Neutrophil (primary cell): ENCODE data around the gene TFCP2L1.

Source experiments
- H3K27ac ChIP-seq: fragments of 200-600 bp; sonication (generic); 2 replicates; pipeline ENCODE4 v1.5.1; 2016; ENCODE audit warnings: mild to moderate bottlenecking, moderate library complexity
- H3K27me3 ChIP-seq: fragments of 200-600 bp; sonication (generic); 2 replicates; pipeline ENCODE4 v1.6.0; 2016; ENCODE audit warnings: mild to moderate bottlenecking
- H3K36me3 ChIP-seq: fragments of 200-600 bp; sonication (generic); 2 replicates; pipeline ENCODE4 v1.5.1; 2017
- H3K4me1 ChIP-seq, 2 experiments: fragments of 200-600 bp in 1 of 2; sonication (generic) in 1 of 2; 1 replicate in 1 of 2; 2 replicates in 1 of 2; pipeline versions ENCODE4 v1.5.1 to v1.6.1; 2013 to 2016; ENCODE audit warnings: low read depth in 1 of 2, low read length in 1 of 2, mild to moderate bottlenecking in 1 of 2, moderate library complexity in 1 of 2; ENCODE audit not compliant: control insufficient read depth in 1 of 2, insufficient read depth in 1 of 2
- H3K4me3 ChIP-seq, 2 experiments: fragments of 200-600 bp in 1 of 2; sonication (generic) in 1 of 2; 1 replicate in 1 of 2; 2 replicates in 1 of 2; pipeline ENCODE4 v1.5.1; 2013 to 2016; ENCODE audit warnings: low read depth in 1 of 2, low read length in 1 of 2, mild to moderate bottlenecking in 1 of 2, moderate library complexity in 1 of 2
- H3K9me3 ChIP-seq: fragments of 200-600 bp; sonication (generic); 2 replicates; pipeline ENCODE4 v1.5.1; 2016
- CTCF ChIP-seq: fragments of 200-600 bp; sonication (generic); IDR thresholded peaks from 2 replicates; pipeline ENCODE4 v1.5.1; 2016; ENCODE audit warnings: antibody characterized with exemption

The TFCP2L1 gene

GRCh38 chr2:121246704-121247255, 38.2 kb downstream of the TFCP2L1 start:
- no peaks in the 10 kb centered on the region for H3K27me3 ChIP-seq
- no peaks in the 10 kb centered on the region for H3K4me1 ChIP-seq
- H3K27ac ChIP-seq, result no peak overlapping the region
- no peak for TF ChIP-seq CTCF
- H3K4me3 ChIP-seq, result no peak overlapping the region
- no peaks in the 10 kb centered on the region for H3K36me3 ChIP-seq
- H3K9me3 ChIP-seq, result no peaks in the 10 kb centered on the region

- H3K4me3 ChIP-seq, result no peak overlapping the region
- no peaks in the 10 kb centered on the region for H3K9me3 ChIP-seq
- no peaks in the 10 kb centered on the region for H3K4me1 ChIP-seq
- no peaks in the 10 kb centered on the region for H3K36me3 ChIP-seq
- TF ChIP-seq CTCF, result no peak
- H3K27me3 ChIP-seq, result no peaks in the 10 kb centered on the region
- H3K27ac ChIP-seq, result no peak overlapping the region
These were observed 39.1 kb downstream of the TFCP2L1 start for GRCh38 chr2:121245913-121246312.

DNA sequence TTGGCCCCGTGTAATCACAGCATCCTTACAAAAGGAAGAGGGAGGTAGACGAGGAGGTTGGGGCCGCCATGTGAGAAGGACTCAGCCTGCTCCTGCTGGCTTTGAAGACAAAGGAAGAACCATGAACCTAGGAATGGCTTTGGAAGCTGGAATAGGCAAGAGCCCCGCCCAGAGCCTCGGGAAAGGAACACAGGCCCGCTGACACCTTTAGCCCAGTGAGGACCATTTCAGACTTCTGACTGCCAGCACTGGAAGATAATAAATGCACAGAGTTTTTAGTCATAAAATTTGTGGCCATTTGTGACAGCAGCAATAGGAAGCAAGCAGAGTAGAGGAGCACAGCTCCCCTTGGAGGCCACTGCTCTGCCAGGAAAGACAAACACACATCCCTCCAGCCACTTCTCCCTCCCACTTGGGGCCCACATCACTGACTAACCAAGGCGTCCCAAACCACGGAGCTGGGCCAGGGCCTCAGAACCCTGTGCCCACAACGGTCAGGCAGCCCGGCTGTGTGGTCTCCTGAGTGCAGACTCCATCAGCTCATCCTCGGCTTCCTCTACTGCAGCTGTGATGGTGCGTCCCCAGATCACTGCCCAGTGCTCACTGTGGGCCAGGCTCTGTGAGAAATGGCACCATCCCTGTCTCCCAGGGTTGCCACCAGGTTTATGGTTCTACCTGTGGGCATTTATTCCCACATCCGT, 39.7 kb downstream of the TFCP2L1 start:
- H3K36me3 ChIP-seq, result no peaks in the 10 kb centered on the region
- H3K27me3 ChIP-seq, result no peaks in the 10 kb centered on the region
- TF ChIP-seq CTCF, result no peak
- no peaks in the 10 kb centered on the region for H3K9me3 ChIP-seq
- no peaks in the 10 kb centered on the region for H3K4me1 ChIP-seq
- H3K4me3 ChIP-seq, result no peak overlapping the region
- H3K27ac ChIP-seq, result no peak overlapping the region

- no peak for TF ChIP-seq CTCF
- Histone ChIP-seq H3K4me3 (no peak overlapping the region), H3K9me3 (no peaks in the 10 kb centered on the region), H3K27me3 (no peaks in the 10 kb centered on the region), H3K36me3 (no peaks in the 10 kb centered on the region), H3K4me1 (no peaks in the 10 kb centered on the region), H3K27ac (no peak overlapping the region)
These were observed 40.4 kb downstream of the TFCP2L1 start for GRCh38 chr2:121244616-121245015.

GRCh38 chr2:121243821-121244460, 41.1 kb downstream of the TFCP2L1 start:
- Histone ChIP-seq H3K27ac (no peak overlapping the region), H3K36me3 (no peaks in the 10 kb centered on the region), H3K27me3 (no peaks in the 10 kb centered on the region), H3K4me1 (no peaks in the 10 kb centered on the region), H3K4me3 (no peak overlapping the region), H3K9me3 (no peaks in the 10 kb centered on the region)
- TF ChIP-seq CTCF, result no peak
